Uterus (tissue), 2 donors: ENCODE results near the gene DLG3.

Experiments used
- POLR2A ChIP-seq, 2 donors: fragments of 450-650 bp; IDR thresholded peaks; one replicate each; pipeline ENCODE4 v1.6.1; 2016; ENCODE audit warnings: antibody characterized with exemption in 2 of 2, mild to moderate bottlenecking in 1 of 2, moderate library complexity in 1 of 2
- TF ChIP-seq, protein P1 (sequence below), 4 experiments: fragments of 200-600 bp in 2 of 4; fragments of 450-650 bp in 2 of 4; sonication (generic) in 2 of 4; IDR thresholded peaks; one replicate each; pipeline ENCODE4 v1.5.1; 2016 to 2019; ENCODE audit warnings: antibody characterized with exemption in 4 of 4, mild to moderate bottlenecking in 2 of 4, moderate library complexity in 1 of 4

DNA sequence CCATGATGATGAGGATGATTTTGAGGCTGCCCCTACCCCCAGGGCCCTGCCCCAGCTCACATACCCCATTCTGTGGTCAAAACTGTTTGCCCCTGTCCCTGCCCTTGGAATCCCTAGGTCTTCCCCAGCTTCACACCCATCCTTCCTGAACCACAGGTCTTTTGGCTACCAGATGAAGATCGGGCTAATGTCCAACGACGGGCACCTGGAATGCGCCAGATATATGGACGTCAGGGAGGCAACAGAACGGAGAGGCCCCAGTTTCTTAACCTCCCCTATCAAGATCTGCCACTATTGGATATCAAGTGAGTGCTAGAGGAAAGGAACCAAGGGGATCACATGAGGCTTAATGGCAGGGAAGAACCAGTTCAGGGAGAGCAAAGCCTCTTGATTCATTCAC, 14.9 kb upstream of the DLG3 start:
- TF ChIP-seq, protein P1, sequence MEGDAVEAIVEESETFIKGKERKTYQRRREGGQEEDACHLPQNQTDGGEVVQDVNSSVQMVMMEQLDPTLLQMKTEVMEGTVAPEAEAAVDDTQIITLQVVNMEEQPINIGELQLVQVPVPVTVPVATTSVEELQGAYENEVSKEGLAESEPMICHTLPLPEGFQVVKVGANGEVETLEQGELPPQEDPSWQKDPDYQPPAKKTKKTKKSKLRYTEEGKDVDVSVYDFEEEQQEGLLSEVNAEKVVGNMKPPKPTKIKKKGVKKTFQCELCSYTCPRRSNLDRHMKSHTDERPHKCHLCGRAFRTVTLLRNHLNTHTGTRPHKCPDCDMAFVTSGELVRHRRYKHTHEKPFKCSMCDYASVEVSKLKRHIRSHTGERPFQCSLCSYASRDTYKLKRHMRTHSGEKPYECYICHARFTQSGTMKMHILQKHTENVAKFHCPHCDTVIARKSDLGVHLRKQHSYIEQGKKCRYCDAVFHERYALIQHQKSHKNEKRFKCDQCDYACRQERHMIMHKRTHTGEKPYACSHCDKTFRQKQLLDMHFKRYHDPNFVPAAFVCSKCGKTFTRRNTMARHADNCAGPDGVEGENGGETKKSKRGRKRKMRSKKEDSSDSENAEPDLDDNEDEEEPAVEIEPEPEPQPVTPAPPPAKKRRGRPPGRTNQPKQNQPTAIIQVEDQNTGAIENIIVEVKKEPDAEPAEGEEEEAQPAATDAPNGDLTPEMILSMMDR (IDR thresholded peaks at IDR 0.05) = no peak
- no peak for TF ChIP-seq POLR2A (IDR thresholded peaks at IDR 0.05)
